ENCODE results near the gene HELQ.

- no peak for TF ChIP-seq CC2D1A (CRISPR knock-in tag; IDR thresholded peaks at IDR 0.05)
- no peak for TF ChIP-seq ZNF563 (CRISPR knock-in tag; IDR thresholded peaks at IDR 0.05)
These were observed 18.9 kb downstream of the HELQ start for GRCh38 chr4:83436680-83437079.
